Liver (tissue), 9 donors: ENCODE data around the gene PARVG. TPM values are rescaled to one million over a fixed set of nuclear protein-coding genes. Genes with fewer than 3 reads are reported as not detected.

Source experiments
- DNase-seq: peaks from one replicate; pipeline ENCODE4 v3.0.0-alpha.2; 2017; ENCODE audit warnings: low spot score
- H3K27ac ChIP-seq, 2 donors: one replicate each; pipeline ENCODE4 v1.7.0; 2013; ENCODE audit warnings: inconsistent platforms in 2 of 2, low read length in 2 of 2, control low read depth in 1 of 2, low read depth in 1 of 2, mild to moderate bottlenecking in 1 of 2
- H3K27me3 ChIP-seq, 4 donors: one replicate each; pipeline versions ENCODE4 v1.6.1 to v1.7.0; 2013; ENCODE audit warnings: low read length in 3 of 4, inconsistent platforms in 1 of 4, mild to moderate bottlenecking in 1 of 4, moderate library complexity in 1 of 4; ENCODE audit not compliant: control insufficient read depth in 4 of 4, insufficient read depth in 4 of 4
- H3K36me3 ChIP-seq, 4 donors: one replicate each; pipeline versions ENCODE4 v1.6.1 to v1.7.0; 2013; ENCODE audit warnings: low read length in 3 of 4, mild to moderate bottlenecking in 3 of 4, low read depth in 1 of 4, moderate library complexity in 1 of 4; ENCODE audit not compliant: control insufficient read depth in 4 of 4, insufficient read depth in 3 of 4
- H3K4me1 ChIP-seq, 4 donors: one replicate each; pipeline versions ENCODE4 v1.6.1 to v1.7.0; 2013; ENCODE audit warnings: low read length in 3 of 4, mild to moderate bottlenecking in 3 of 4, moderate library complexity in 1 of 4; ENCODE audit not compliant: control insufficient read depth in 4 of 4, insufficient read depth in 4 of 4
- H3K4me3 ChIP-seq, 3 donors: one replicate each; pipeline versions ENCODE4 v1.6.1 to v1.7.0; 2013; ENCODE audit warnings: low read length in 3 of 3, control low read depth in 1 of 3, low read depth in 1 of 3, mild to moderate bottlenecking in 1 of 3
- H3K9ac ChIP-seq, 2 donors: one replicate each; pipeline ENCODE4 v1.7.0; 2013; ENCODE audit warnings: low read length in 2 of 2, mild to moderate bottlenecking in 2 of 2, moderate library complexity in 2 of 2, control low read depth in 1 of 2, low read depth in 1 of 2
- H3K9me3 ChIP-seq, 4 donors: one replicate each; pipeline versions ENCODE4 v1.6.1 to v1.7.0; 2013; ENCODE audit warnings: low read length in 3 of 4; ENCODE audit not compliant: control insufficient read depth in 4 of 4
- ATF3 ChIP-seq: IDR thresholded peaks from 2 replicates; pipeline ENCODE4 v1.6.1; 2016; ENCODE audit warnings: antibody characterized with exemption
- EGR1 ChIP-seq, 2 donors: IDR thresholded peaks; 2 replicates each; pipeline ENCODE4 v1.6.1; 2016 to 2018; ENCODE audit warnings: antibody characterized with exemption in 2 of 2, low read depth in 2 of 2
- FOXA1 ChIP-seq: IDR thresholded peaks from 2 replicates; pipeline ENCODE4 v1.6.1; 2016; ENCODE audit warnings: antibody characterized with exemption
- FOXA2 ChIP-seq: IDR thresholded peaks from 2 replicates; pipeline ENCODE4 v1.6.1; 2016; ENCODE audit warnings: antibody characterized with exemption
- HNF4A ChIP-seq, 2 donors: conservative IDR thresholded peaks; 2 replicates each; pipeline ENCODE4 v1.6.1; 2016; ENCODE audit warnings: antibody characterized with exemption in 2 of 2, mild to moderate bottlenecking in 2 of 2
- HNF4G ChIP-seq: IDR thresholded peaks from 2 replicates; pipeline ENCODE4 v1.6.1; 2016; ENCODE audit warnings: antibody characterized with exemption
- NR2F2 ChIP-seq: IDR thresholded peaks from 2 replicates; pipeline ENCODE4 v1.6.1; 2016; ENCODE audit warnings: antibody characterized with exemption
- REST ChIP-seq: IDR thresholded peaks from 2 replicates; pipeline ENCODE4 v1.6.1; 2016; ENCODE audit warnings: antibody characterized with exemption, mild to moderate bottlenecking
- SP1 ChIP-seq: IDR thresholded peaks from 2 replicates; pipeline ENCODE4 v1.6.1; 2018; ENCODE audit warnings: antibody characterized with exemption, mild to moderate bottlenecking
- TAF1 ChIP-seq: conservative IDR thresholded peaks from 2 replicates; pipeline ENCODE4 v1.6.1; 2016; ENCODE audit warnings: antibody characterized with exemption, mild to moderate bottlenecking
- YY1 ChIP-seq: IDR thresholded peaks from 2 replicates; pipeline ENCODE4 v1.6.1; 2016; ENCODE audit warnings: antibody characterized with exemption, mild to moderate bottlenecking
- ZBTB33 ChIP-seq: IDR thresholded peaks from 2 replicates; pipeline ENCODE4 v1.6.1; 2016; ENCODE audit warnings: antibody characterized with exemption
- WGBS: extraction: QIAGEN DNeasy Blood & Tissue Kit; methylation state at CpG from one replicate; pipeline ENCODE4 v1.1.7; 2013; 5-methylcytosine and 5-hydroxymethylcytosine counted together
- polyA plus RNA-seq, 2 donors: library from polyadenylated mRNA; stranded (reverse) in 1 of 2; unstranded in 1 of 2; fragments of 200-250 nt in 1 of 2; fragments of >200 nt in 1 of 2; fragmentation: Nextera tagmentation in 1 of 2; extraction: Ambion mirVana in 1 of 2; gene quantifications; one replicate each; pipeline versions ENCODE4 v1.2.1 to v1.2.3, GENCODE V29; 2013 to 2015
- total RNA-seq, 2 donors: library from RNA; depleted of rRNA; stranded (reverse); fragments of >200 nt; gene quantifications; one replicate each; pipeline ENCODE4 v1.2.3, GENCODE V29; 2014
- donor health status: healthy.
- donor health status: healthy.
- donor health status: healthy.
- donor health status: healthy.
- donor health status: healthy.

Gene PARVG
- total and polyA plus RNA-seq, 4 donors, result 4.0 to 12.1 (median 6.6) TPM

GRCh38 chr22:44147008-44147645, 33.6 kb upstream of the PARVG start:
- Histone ChIP-seq H3K27ac (no peak overlapping the region), H3K4me1 (no peaks in the 10 kb centered on the region), H3K9ac (no peak overlapping the region), H3K4me3 (no peak overlapping the region), H3K9me3 (no peaks in the 10 kb centered on the region), H3K27me3 (no peaks in the 10 kb centered on the region), H3K36me3 (peaks cover 0 to 4% (median 0%) of the 10 kb centered on the region in 4 donors)
- TF ChIP-seq EGR1 (IDR thresholded peaks at IDR 0.05; ENCODE audit: low read depth in 2 of 2), result no peak
- no peak for TF ChIP-seq FOXA1
- no peak for TF ChIP-seq HNF4A (conservative IDR thresholded peaks at IDR 0.05)
- no peak for TF ChIP-seq TAF1
- TF ChIP-seq FOXA2, result no peak
- TF ChIP-seq ZBTB33, result no peak
- TF ChIP-seq NR2F2, result no peak
- TF ChIP-seq HNF4G, result no peak
- no peak for TF ChIP-seq YY1
- TF ChIP-seq ATF3, result no peak
- no peak for TF ChIP-seq REST
- TF ChIP-seq SP1, result no peak
- 75% methylated on average over 12 of the region's 12 CpGs for WGBS
- no peak for DNase-seq

- Histone ChIP-seq H3K9me3 (no peaks in the 10 kb centered on the region), H3K9ac (no peak overlapping the region), H3K4me3 (no peak overlapping the region), H3K27ac (no peak overlapping the region), H3K27me3 (no peaks in the 10 kb centered on the region), H3K4me1 (no peaks in the 10 kb centered on the region), H3K36me3 (peaks cover 0 to 4% (median 0%) of the 10 kb centered on the region in 4 donors)
- WGBS, result 66% methylated on average over 27 of the region's 27 CpGs
- DNase-seq, result no peak
- no peak for TF ChIP-seq TAF1
Observed at GRCh38 chr22:44147821-44148574, 32.7 kb upstream of the PARVG start.
